KMS-11 (cell line): ENCODE measurements around the gene SLC49A4.

Experiments used
- H2AFZ ChIP-seq: fragments of 200-600 bp; sonication (generic); 2 replicates; pipeline ENCODE4 v1.6.1; 2016; ENCODE audit warnings: antibody characterized with exemption, mixed run types, low read depth
- H3K27ac ChIP-seq: fragments of 200-600 bp; sonication (generic); 2 replicates; pipeline ENCODE4 v1.6.1; 2016; ENCODE audit warnings: mild to moderate bottlenecking, mixed run types
- H3K27me3 ChIP-seq: fragments of 200-600 bp; sonication (generic); 2 replicates; pipeline ENCODE4 v1.6.1; 2017; ENCODE audit warnings: mild to moderate bottlenecking, low read depth, mixed run types, moderate library complexity; ENCODE audit not compliant: insufficient read depth
- H3K36me3 ChIP-seq: fragments of 200-600 bp; sonication (generic); 2 replicates; pipeline ENCODE4 v1.6.1; 2017; ENCODE audit warnings: mild to moderate bottlenecking, mixed run types; ENCODE audit not compliant: insufficient read depth
- H3K4me1 ChIP-seq: fragments of 200-600 bp; sonication (generic); 2 replicates; pipeline ENCODE4 v1.6.1; 2016; ENCODE audit warnings: mild to moderate bottlenecking, low read depth, mixed run types; ENCODE audit not compliant: poor library complexity, severe bottlenecking
- H3K4me2 ChIP-seq: fragments of 200-600 bp; sonication (generic); 2 replicates; pipeline ENCODE4 v1.7.0; 2016; ENCODE audit warnings: mild to moderate bottlenecking, mixed run types
- H3K4me3 ChIP-seq: fragments of 200-600 bp; sonication (generic); IDR thresholded peaks from 2 replicates; pipeline ENCODE4 v1.6.1; 2017; ENCODE audit warnings: low read depth, low read length, mixed read lengths; ENCODE audit not compliant: insufficient read depth
- H3K79me2 ChIP-seq: fragments of 200-600 bp; sonication (generic); 2 replicates; pipeline ENCODE4 v1.6.1; 2016; ENCODE audit warnings: low read depth, mixed run types; ENCODE audit not compliant: insufficient read depth
- H3K9ac ChIP-seq: fragments of 200-600 bp; sonication (generic); 2 replicates; pipeline ENCODE4 v1.6.1; 2016; ENCODE audit warnings: mild to moderate bottlenecking, mixed run types
- H4K20me1 ChIP-seq: fragments of 200-600 bp; sonication (generic); 2 replicates; pipeline ENCODE4 v1.6.1; 2016; ENCODE audit warnings: mild to moderate bottlenecking, mixed run types; ENCODE audit not compliant: insufficient read depth
- CTCF ChIP-seq: fragments of 200-600 bp; sonication (generic); conservative IDR thresholded peaks from 2 replicates; pipeline ENCODE4 v1.6.1; 2017; ENCODE audit warnings: low read depth, mild to moderate bottlenecking, antibody characterized with exemption, low read length, moderate library complexity, mixed read lengths

The SLC49A4 gene

DNA sequence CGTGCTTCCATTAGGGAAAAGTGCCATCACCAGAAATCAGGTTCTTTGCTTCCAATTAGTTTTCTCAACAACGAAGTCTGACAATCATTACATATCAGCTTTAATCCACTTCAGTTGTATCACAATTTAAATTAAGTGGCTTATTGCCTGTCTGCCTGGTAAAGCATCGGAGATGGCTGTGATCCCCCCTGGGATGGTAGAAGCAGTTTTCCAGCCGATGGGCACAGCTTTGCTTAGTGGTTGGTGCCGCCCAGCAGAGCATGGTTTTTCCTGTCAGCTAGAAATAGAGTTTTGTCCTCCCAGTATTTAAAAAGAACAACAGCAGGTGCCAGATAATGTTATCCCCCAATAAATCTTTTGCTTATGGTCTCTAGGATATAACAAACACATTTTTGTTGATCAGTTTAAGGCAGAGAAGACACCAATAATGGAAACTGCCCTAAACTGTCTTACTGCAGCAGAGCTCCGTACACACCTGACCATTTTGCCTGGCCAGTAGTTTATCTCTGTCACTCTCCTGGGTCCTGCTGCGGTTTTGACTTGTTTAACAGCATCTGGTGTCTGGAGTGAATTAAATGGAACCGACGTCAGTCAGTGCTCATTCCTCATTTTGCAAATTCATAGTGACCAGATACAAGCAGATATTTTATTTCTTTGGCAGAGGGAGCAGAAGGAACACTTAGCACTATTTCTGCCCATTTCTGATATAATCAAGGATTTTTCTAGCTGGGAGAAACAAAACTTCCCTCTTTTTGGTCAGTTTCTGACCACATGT is 79.1 kb downstream of the SLC49A4 start:
- no peak overlapping the region for H3K4me3 ChIP-seq
- no peak overlapping the region for H3K27ac ChIP-seq
- no peak overlapping the region for H2AFZ ChIP-seq
- no peak overlapping the region for H3K9ac ChIP-seq
- H3K79me2 ChIP-seq = no peaks in the 10 kb centered on the region
- no peak for TF ChIP-seq CTCF
- H4K20me1 ChIP-seq = no peaks in the 10 kb centered on the region
- no peaks in the 10 kb centered on the region for H3K4me1 ChIP-seq
- H3K36me3 ChIP-seq = no peaks in the 10 kb centered on the region
- H3K27me3 ChIP-seq = no peaks in the 10 kb centered on the region
- H3K4me2 ChIP-seq = no peak overlapping the region

DNA sequence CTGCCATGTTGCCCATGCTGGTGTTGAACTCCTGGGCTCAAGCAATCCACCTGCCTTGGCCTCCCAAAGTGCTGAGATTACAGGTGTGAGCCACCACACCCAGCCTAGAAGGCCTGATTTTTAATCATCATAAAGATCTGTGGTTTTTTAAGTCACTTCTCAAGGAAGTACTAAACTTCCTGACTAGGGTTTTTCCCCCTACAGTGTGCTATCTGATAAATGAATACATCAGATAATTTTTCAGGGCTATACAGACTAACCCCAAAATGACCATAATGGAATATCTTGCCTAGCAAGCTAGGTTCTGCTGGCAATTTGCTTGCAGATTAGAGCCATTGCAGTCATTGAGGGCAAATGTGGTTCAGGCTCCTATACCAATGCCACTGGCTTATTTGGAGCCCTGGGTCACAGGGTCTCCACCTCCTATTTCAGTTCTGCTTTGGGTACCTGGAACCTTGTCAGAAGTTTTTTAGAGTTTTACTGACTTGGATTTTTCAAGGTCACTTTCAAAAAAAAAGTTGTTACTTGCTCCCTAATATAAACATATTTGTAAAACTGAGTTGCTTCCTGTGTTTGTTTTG is 80.8 kb downstream of the SLC49A4 start:
- no peak for TF ChIP-seq CTCF
- H3K36me3 ChIP-seq = no peaks in the 10 kb centered on the region
- no peaks in the 10 kb centered on the region for H3K79me2 ChIP-seq

GRCh38 chr3:122880173-122880572 is 85.3 kb downstream of the SLC49A4 start:
- H3K36me3 ChIP-seq = no peaks in the 10 kb centered on the region
- H3K27ac ChIP-seq = no peak overlapping the region
- no peak for TF ChIP-seq CTCF
- no peaks in the 10 kb centered on the region for H3K4me1 ChIP-seq
- H3K4me3 ChIP-seq = no peak overlapping the region
- no peaks in the 10 kb centered on the region for H3K79me2 ChIP-seq
- no peak overlapping the region for H3K9ac ChIP-seq
- no peak overlapping the region for H2AFZ ChIP-seq
- H3K27me3 ChIP-seq = no peaks in the 10 kb centered on the region
- no peaks in the 10 kb centered on the region for H4K20me1 ChIP-seq
- no peak overlapping the region for H3K4me2 ChIP-seq

More for the DNA sequence above, 80.8 kb downstream of the SLC49A4 start:
- H4K20me1 ChIP-seq = no peaks in the 10 kb centered on the region
- H3K9ac ChIP-seq = no peak overlapping the region
- no peak overlapping the region for H3K4me2 ChIP-seq
- H3K27ac ChIP-seq = no peak overlapping the region
- no peak overlapping the region for H3K4me3 ChIP-seq
- no peak overlapping the region for H2AFZ ChIP-seq
- no peaks in the 10 kb centered on the region for H3K27me3 ChIP-seq
- H3K4me1 ChIP-seq = no peaks in the 10 kb centered on the region

GRCh38 chr3:122880624-122881023 is 85.8 kb downstream of the SLC49A4 start:
- Histone ChIP-seq H3K9ac (no peak overlapping the region), H4K20me1 (no peaks in the 10 kb centered on the region), H3K36me3 (no peaks in the 10 kb centered on the region), H3K27me3 (no peaks in the 10 kb centered on the region), H3K4me2 (no peak overlapping the region), H3K79me2 (no peaks in the 10 kb centered on the region), H2AFZ (no peak overlapping the region), H3K4me1 (no peaks in the 10 kb centered on the region), H3K4me3 (no peak overlapping the region), H3K27ac (no peak overlapping the region)
- TF ChIP-seq CTCF = no peak
